HCT116 (cell line): Measurements from ENCODE around the gene MTA1. TPM values are rescaled to one million over a fixed set of nuclear protein-coding genes. Genes with fewer than 3 reads are reported as not detected.

Experiments
- ATAC-seq: fragments of 200-7000 bp; cut with Tn5 transposase; 2 replicates; pipeline ENCODE4 v1.9.1; 2020; ENCODE audit warnings: mild to moderate bottlenecking, moderate library complexity
- BruUV-seq: library from RNA; stranded (reverse); fragments of 400-500 nt; replicated peaks from 2 replicates; lab custom pipeline; 2021; lab: Mats Ljungman, UMichigan
- CTCF ChIA-PET: fragments of 300-600 bp; sonication (Branson Sonifier 250); formaldehyde crosslinking; loops from one replicate; lab custom pipeline; 2021; ENCODE audit warnings: antibody characterized with exemption; lab: Charles Lee
- POLR2A ChIA-PET: fragments of 300-600, 350-600 bp; sonication (Branson Sonifier 250); formaldehyde crosslinking; loops from one replicate; lab custom pipeline; 2021; ENCODE audit warnings: antibody characterized with exemption; lab: Charles Lee
- RAD21 ChIA-PET, 2 experiments: fragments of 300-600 bp; sonication (Branson Sonifier 250); formaldehyde crosslinking; loops; one replicate each; lab custom pipeline; 2023; ENCODE audit warnings: low total read pairs in 2 of 2; ENCODE audit not compliant: uncharacterized antibody in 2 of 2, unreplicated experiment in 2 of 2, low non-redundant PET in 1 of 2; lab: Charles Lee
- DNase-seq: peaks from one replicate; pipeline ENCODE4 v3.0.0-alpha.2; 2010; ENCODE audit warnings: low read depth, low spot score
- H2AFZ ChIP-seq: fragments of 200-600 bp; shearing (Covaris generic), sonication (generic); 2 replicates; pipeline ENCODE4 v1.6.1; 2017; ENCODE audit warnings: low read depth, mixed run types, mixed read lengths, antibody characterized with exemption, low read length; ENCODE audit not compliant: poor library complexity, severe bottlenecking
- H3K27ac ChIP-seq: 2 replicates; pipeline ENCODE4 v1.5.1; 2012; ENCODE audit warnings: low read depth, low read length
- H3K27me3 ChIP-seq: fragments of 200-600 bp; sonication (generic); 2 replicates; pipeline ENCODE4 v1.6.1; 2016; ENCODE audit warnings: mixed run types, low read length, mixed read lengths; ENCODE audit not compliant: insufficient read depth
- H3K36me3 ChIP-seq, 2 experiments: fragments of 200-500 bp in 1 of 2; fragments of 200-600 bp in 1 of 2; sonication (Bioruptor generic) in 1 of 2; sonication (generic) in 1 of 2; 2 replicates each; pipeline versions ENCODE4 v1.5.1 to v1.6.1; 2014 to 2016; ENCODE audit warnings: low read length in 2 of 2, inconsistent platforms in 1 of 2, mixed read lengths in 1 of 2, mixed run types in 1 of 2; ENCODE audit not compliant: insufficient read depth in 2 of 2, control insufficient read depth in 1 of 2
- H3K4me1 ChIP-seq, 2 experiments: fragments of 200-600 bp in 1 of 2; sonication (generic) in 1 of 2; 2 replicates each; pipeline versions ENCODE4 v1.5.1 to v1.6.1; 2012 to 2017; ENCODE audit warnings: low read length in 2 of 2, inconsistent platforms in 1 of 2, mild to moderate bottlenecking in 1 of 2, mixed read lengths in 1 of 2, mixed run types in 1 of 2, moderate library complexity in 1 of 2; ENCODE audit not compliant: insufficient read depth in 2 of 2, control insufficient read depth in 1 of 2
- H3K4me2 ChIP-seq: fragments of 200-600 bp; sonication (generic); 2 replicates; pipeline ENCODE4 v1.6.1; 2017; ENCODE audit warnings: mixed run types, low read length, mixed read lengths
- H3K4me3 ChIP-seq, 2 experiments: fragments of 200-600 bp in 1 of 2; sonication (generic) in 1 of 2; replicated peaks in 1 of 2; 2 replicates each; pipeline ENCODE4 v1.5.1; 2011 to 2016; ENCODE audit warnings: low read length in 2 of 2, control low read depth in 1 of 2, low read depth in 1 of 2, mild to moderate bottlenecking in 1 of 2, mixed read lengths in 1 of 2, mixed run types in 1 of 2
- H3K79me2 ChIP-seq: fragments of 200-600 bp; sonication (generic); 2 replicates; pipeline ENCODE4 v1.6.1; 2017; ENCODE audit warnings: mild to moderate bottlenecking, mixed run types, low read length, moderate library complexity, mixed read lengths; ENCODE audit not compliant: insufficient read depth
- H3K9ac ChIP-seq: fragments of 200-600 bp; sonication (generic); 2 replicates; pipeline ENCODE4 v1.6.1; 2016; ENCODE audit warnings: low read length, mixed read lengths
- H3K9me2 ChIP-seq: fragments of 200-600 bp; sonication (generic), shearing (Covaris generic); 2 replicates; pipeline ENCODE4 v1.6.1; 2017; ENCODE audit warnings: mixed run types, mild to moderate bottlenecking, moderate library complexity; ENCODE audit not compliant: insufficient read depth
- H3K9me3 ChIP-seq, 2 experiments: fragments of 200-500 bp in 1 of 2; fragments of 200-600 bp in 1 of 2; sonication (Bioruptor generic) in 1 of 2; sonication (generic) in 1 of 2; 2 replicates each; pipeline ENCODE4 v1.6.1; 2014 to 2017; ENCODE audit warnings: low read length in 2 of 2, mixed read lengths in 2 of 2, inconsistent platforms in 1 of 2, low read depth in 1 of 2, mild to moderate bottlenecking in 1 of 2, mixed run types in 1 of 2, moderate library complexity in 1 of 2; ENCODE audit not compliant: control insufficient read depth in 1 of 2, insufficient read depth in 1 of 2
- H4K20me1 ChIP-seq: fragments of 200-600 bp; sonication (generic), shearing (Covaris generic); 2 replicates; pipeline ENCODE4 v1.6.1; 2017; ENCODE audit warnings: mixed run types, mild to moderate bottlenecking, moderate library complexity; ENCODE audit not compliant: insufficient read depth
- CBX3 ChIP-seq: IDR thresholded peaks from 2 replicates; pipeline ENCODE4 v1.6.1; 2012; ENCODE audit warnings: low read depth
- CEBPB ChIP-seq: IDR thresholded peaks from 2 replicates; pipeline ENCODE4 v1.6.1; 2012; ENCODE audit warnings: low read depth
- CTCF ChIP-seq, 3 experiments: fragments of 200-600 bp in 1 of 3; sonication (generic) in 1 of 3; IDR thresholded peaks in 2 of 3; conservative IDR thresholded peaks in 1 of 3; 2 replicates each; pipeline ENCODE4 v1.5.1; 2012 to 2017; ENCODE audit warnings: low read depth in 2 of 3, low read length in 2 of 3, antibody characterized with exemption in 1 of 3, borderline replicate concordance in 1 of 3, control low read depth in 1 of 3, mild to moderate bottlenecking in 1 of 3, mixed read lengths in 1 of 3, mixed run types in 1 of 3, moderate library complexity in 1 of 3; ENCODE audit not compliant: insufficient read depth in 1 of 3
- EGR1 ChIP-seq: IDR thresholded peaks from 2 replicates; pipeline ENCODE4 v1.6.1; 2012; ENCODE audit warnings: low read depth
- ELF1 ChIP-seq: IDR thresholded peaks from 2 replicates; pipeline ENCODE4 v1.6.1; 2012; ENCODE audit warnings: low read depth, borderline replicate concordance
- EZH2 ChIP-seq: fragments of 200-600 bp; sonication (generic); IDR thresholded peaks from 2 replicates; pipeline ENCODE4 v1.6.1; 2017; ENCODE audit warnings: antibody characterized with exemption, mixed run types
- EZH2phosphoT487 ChIP-seq: fragments of 200-600 bp; IDR thresholded peaks from 2 replicates; pipeline ENCODE4 v1.6.1; 2018; ENCODE audit warnings: antibody characterized with exemption, borderline replicate concordance
- FOSL1 ChIP-seq: IDR thresholded peaks from 2 replicates; pipeline ENCODE4 v1.6.1; 2012; ENCODE audit warnings: low read depth
- JUND ChIP-seq: IDR thresholded peaks from 2 replicates; pipeline ENCODE4 v1.6.1; 2012
- MAX ChIP-seq: IDR thresholded peaks from 2 replicates; pipeline ENCODE4 v1.6.1; 2012
- POLR2A ChIP-seq: IDR thresholded peaks from 2 replicates; pipeline ENCODE4 v1.7.0; 2011; ENCODE audit warnings: borderline replicate concordance; ENCODE audit not compliant: insufficient read depth, insufficient read length; ENCODE audit errors: extremely low read depth
- POLR2AphosphoS5 ChIP-seq: IDR thresholded peaks from 2 replicates; pipeline ENCODE4 v1.6.1; 2011; ENCODE audit warnings: mild to moderate bottlenecking, low read depth, low read length, moderate library complexity
- RAD21 ChIP-seq: IDR thresholded peaks from 2 replicates; pipeline ENCODE4 v1.6.1; 2012; ENCODE audit warnings: low read depth, mild to moderate bottlenecking
- SP1 ChIP-seq: IDR thresholded peaks from 2 replicates; pipeline ENCODE4 v1.6.1; 2012; ENCODE audit warnings: low read depth
- intact Hi-C: fragments of 100-400 bp; cut with micrococcal nuclease; formaldehyde crosslinking; loops from 2 replicates; pipeline ENCODE4 v1.10.0; 2022
- total RNA-seq: library from RNA; stranded (reverse); gene quantifications from one replicate; pipeline ENCODE4 v1.2.1, GENCODE V29; 2021; ENCODE audit not compliant: unreplicated experiment

MTA1 gene
- total RNA-seq, 1 experiment from 2014 or later: 229 TPM

- Histone ChIP-seq H3K27me3 (no peaks in the 10 kb centered on the region), H3K27ac (no peak overlapping the region; the same call in 1 of the 2 replicates), H3K9me3 (no peaks in the 10 kb centered on the region), H3K4me3 (no peak overlapping the region), H3K79me2 (no peaks in the 10 kb centered on the region), H3K9ac (no peak overlapping the region), H3K4me2 (no peak overlapping the region), H2AFZ (no peak overlapping the region), H3K9me2 (no peaks in the 10 kb centered on the region), H3K36me3 (peaks cover 11 to 15% of the 10 kb centered on the region in 2 experiments; a peak in 3 of 4 replicates), H4K20me1 (no peaks in the 10 kb centered on the region), H3K4me1 (no peaks in the 10 kb centered on the region)
- intact Hi-C loops: no loop called here
- POLR2A ChIA-PET: no interaction called here
- no peak for ATAC-seq
- RAD21 ChIA-PET: no interaction called here
- CTCF ChIA-PET: no interaction called here
- BruUV-seq: no TSS peak
- no peak for DNase-seq
- TF ChIP-seq CBX3: no peak
- TF ChIP-seq FOSL1: no peak
- TF ChIP-seq POLR2A: no peak
- no peak for TF ChIP-seq MAX
- TF ChIP-seq CTCF (IDR thresholded peaks at IDR 0.05 in 2 of 3, conservative IDR thresholded peaks at IDR 0.05 in 1 of 3; ENCODE audit: borderline replicate concordance in 1 of 3, insufficient read depth in 1 of 3, low read depth in 2 of 3, low read length in 2 of 3): no peak
- no peak for TF ChIP-seq JUND
- no peak for TF ChIP-seq EGR1
- no peak for TF ChIP-seq POLR2AphosphoS5
- TF ChIP-seq EZH2: no peak
- no peak for TF ChIP-seq RAD21
- TF ChIP-seq CEBPB: no peak
- no peak for TF ChIP-seq SP1
- TF ChIP-seq ELF1: no peak
- TF ChIP-seq EZH2phosphoT487: no peak
Observed at GRCh38 chr14:105455086-105455640, 35.5 kb downstream of the MTA1 start.
